MM.1S (cell line): ENCODE results near the gene TEX101.

Source experiments
- DNase-seq: peaks from one replicate; pipeline ENCODE4 v3.0.0-alpha.2; 2015
- H2AFZ ChIP-seq: fragments of 300-600 bp; sonication (generic); 2 replicates; pipeline ENCODE4 v1.6.0; 2016; ENCODE audit warnings: antibody characterized with exemption, low read length
- H3F3A ChIP-seq: fragments of 300-600 bp; sonication (generic); 2 replicates; pipeline ENCODE4 v1.6.1; 2016; ENCODE audit warnings: mild to moderate bottlenecking, antibody characterized with exemption, low read length, moderate library complexity, mixed read lengths; ENCODE audit not compliant: insufficient read depth
- H3K27ac ChIP-seq: fragments of 300-600 bp; sonication (generic); 2 replicates; pipeline ENCODE4 v1.5.1; 2016; ENCODE audit warnings: mild to moderate bottlenecking, low read length
- H3K27me3 ChIP-seq: fragments of 300-600 bp; sonication (generic); replicated peaks from 2 replicates; pipeline ENCODE4 v1.6.0; 2016; ENCODE audit warnings: low read length; ENCODE audit not compliant: insufficient read depth
- H3K36me3 ChIP-seq: fragments of 300-600 bp; sonication (generic); replicated peaks from 2 replicates; pipeline ENCODE4 v1.6.1; 2016; ENCODE audit warnings: mild to moderate bottlenecking, low read length, mixed read lengths; ENCODE audit not compliant: insufficient read depth
- H3K4me1 ChIP-seq: fragments of 300-600 bp; sonication (generic); 2 replicates; pipeline ENCODE4 v1.6.1; 2016; ENCODE audit warnings: low read length, mixed read lengths
- H3K4me2 ChIP-seq: fragments of 300-600 bp; sonication (generic); 2 replicates; pipeline ENCODE4 v1.6.0; 2016; ENCODE audit warnings: low read depth, low read length
- H3K4me3 ChIP-seq: fragments of 300-600 bp; sonication (generic); 2 replicates; pipeline ENCODE4 v1.5.1; 2016; ENCODE audit warnings: low read length, mixed read lengths
- H3K79me2 ChIP-seq: fragments of 300-600 bp; sonication (generic); 2 replicates; pipeline ENCODE4 v1.6.1; 2016; ENCODE audit warnings: mixed run types, low read length, mixed read lengths
- H3K9ac ChIP-seq: fragments of 300-600 bp; sonication (generic); 2 replicates; pipeline ENCODE4 v1.6.1; 2016; ENCODE audit warnings: low read length, mixed read lengths
- H3K9me2 ChIP-seq: fragments of 300-600 bp; sonication (generic); replicated peaks from 2 replicates; pipeline ENCODE4 v1.6.1; 2016; ENCODE audit warnings: mild to moderate bottlenecking, low read length, mixed read lengths; ENCODE audit not compliant: insufficient read depth
- H3K9me3 ChIP-seq: fragments of 300-600 bp; sonication (generic); replicated peaks from 2 replicates; pipeline ENCODE4 v1.6.1; 2016; ENCODE audit warnings: mild to moderate bottlenecking, low read length, mixed read lengths; ENCODE audit not compliant: insufficient read depth
- H4K20me1 ChIP-seq: fragments of 300-600 bp; sonication (generic); 2 replicates; pipeline ENCODE4 v1.6.1; 2016; ENCODE audit warnings: mild to moderate bottlenecking, low read length, moderate library complexity, mixed read lengths; ENCODE audit not compliant: insufficient read depth
- EZH2 ChIP-seq: fragments of 300-600 bp; sonication (generic); optimal IDR thresholded peaks from 2 replicates; pipeline ENCODE3; 2017; ENCODE audit warnings: low read depth, mild to moderate bottlenecking, antibody characterized with exemption, low read length, mixed read lengths
- EZH2phosphoT487 ChIP-seq: fragments of 300-600 bp; sonication (generic); IDR thresholded peaks from 2 replicates; pipeline ENCODE4 v1.6.1; 2018; ENCODE audit warnings: antibody characterized with exemption, low read length
- TF ChIP-seq, protein P1 (sequence below): fragments of 300-600 bp; sonication (generic); IDR thresholded peaks from 2 replicates; pipeline ENCODE4 v1.5.1; 2016; ENCODE audit warnings: antibody characterized with exemption, low read length, mixed read lengths

The TEX101 gene

DNA sequence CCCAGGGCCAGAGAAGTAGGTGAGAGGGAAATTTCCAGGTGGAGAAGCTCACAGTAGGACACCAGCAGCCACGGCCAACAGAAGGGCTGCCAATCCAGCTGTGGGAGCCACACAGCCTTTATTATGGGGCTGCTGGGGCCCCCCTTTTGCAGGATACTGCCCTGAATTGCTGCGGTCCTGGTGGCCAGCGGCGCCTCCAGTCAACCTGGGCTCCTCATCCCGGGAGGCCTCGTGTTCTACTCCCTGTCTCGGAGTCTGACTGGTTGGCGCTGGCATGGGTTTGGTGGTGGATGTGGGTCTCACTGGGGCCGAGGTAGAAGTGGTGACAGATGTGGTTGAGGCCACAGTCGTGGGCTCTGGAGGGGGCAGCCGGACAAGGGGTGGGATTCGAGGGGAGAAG is 46.6 kb downstream of the TEX101 start:
- Histone ChIP-seq H2AFZ (no peak overlapping the region), H3K79me2 (no peaks in the 10 kb centered on the region), H3K27me3 (peaks cover 27% of the 10 kb centered on the region), H3K4me2 (no peak overlapping the region), H3K4me3 (no peak overlapping the region), H3K27ac (no peak overlapping the region), H3K36me3 (no peaks in the 10 kb centered on the region), H4K20me1 (no peaks in the 10 kb centered on the region), H3K9me3 (no peaks in the 10 kb centered on the region), H3F3A (no peaks in the 10 kb centered on the region), H3K9ac (no peak overlapping the region), H3K4me1 (peaks cover 8% of the 10 kb centered on the region; the same call in 1 of the 2 replicates), H3K9me2 (no peaks in the 10 kb centered on the region)
- no peak for DNase-seq
- TF ChIP-seq EZH2 (no peak), EZH2phosphoT487 (no peak)
- TF ChIP-seq, protein P1, sequence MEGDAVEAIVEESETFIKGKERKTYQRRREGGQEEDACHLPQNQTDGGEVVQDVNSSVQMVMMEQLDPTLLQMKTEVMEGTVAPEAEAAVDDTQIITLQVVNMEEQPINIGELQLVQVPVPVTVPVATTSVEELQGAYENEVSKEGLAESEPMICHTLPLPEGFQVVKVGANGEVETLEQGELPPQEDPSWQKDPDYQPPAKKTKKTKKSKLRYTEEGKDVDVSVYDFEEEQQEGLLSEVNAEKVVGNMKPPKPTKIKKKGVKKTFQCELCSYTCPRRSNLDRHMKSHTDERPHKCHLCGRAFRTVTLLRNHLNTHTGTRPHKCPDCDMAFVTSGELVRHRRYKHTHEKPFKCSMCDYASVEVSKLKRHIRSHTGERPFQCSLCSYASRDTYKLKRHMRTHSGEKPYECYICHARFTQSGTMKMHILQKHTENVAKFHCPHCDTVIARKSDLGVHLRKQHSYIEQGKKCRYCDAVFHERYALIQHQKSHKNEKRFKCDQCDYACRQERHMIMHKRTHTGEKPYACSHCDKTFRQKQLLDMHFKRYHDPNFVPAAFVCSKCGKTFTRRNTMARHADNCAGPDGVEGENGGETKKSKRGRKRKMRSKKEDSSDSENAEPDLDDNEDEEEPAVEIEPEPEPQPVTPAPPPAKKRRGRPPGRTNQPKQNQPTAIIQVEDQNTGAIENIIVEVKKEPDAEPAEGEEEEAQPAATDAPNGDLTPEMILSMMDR: no peak

DNA sequence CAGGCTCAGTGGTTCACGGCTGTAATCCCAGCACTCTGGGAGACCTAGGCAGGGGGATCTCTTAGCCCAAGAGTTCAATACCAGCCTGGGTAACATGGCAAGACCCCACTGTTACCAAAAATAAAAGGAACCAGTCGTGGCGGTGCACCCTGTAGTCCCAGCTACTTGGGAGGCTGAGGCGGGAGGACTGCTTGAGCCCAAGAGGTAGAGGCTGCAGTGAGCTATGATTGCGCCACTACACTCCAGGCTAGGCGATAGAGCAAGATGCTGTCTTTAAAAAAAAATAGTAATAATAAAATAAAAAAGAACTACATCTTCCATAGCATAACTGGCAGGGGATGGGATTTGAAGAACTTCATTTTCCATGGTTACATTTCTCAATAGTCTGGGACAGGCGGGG is 47.7 kb downstream of the TEX101 start:
- no peaks in the 10 kb centered on the region for H4K20me1 ChIP-seq
- H3K4me1 ChIP-seq: peaks cover 8% of the 10 kb centered on the region; the same call in 1 of the 2 replicates
- no peak for DNase-seq
- H3K79me2 ChIP-seq: no peaks in the 10 kb centered on the region
- no peak overlapping the region for H2AFZ ChIP-seq
- H3K4me3 ChIP-seq: no peak overlapping the region
- H3K27me3 ChIP-seq: peaks cover 27% of the 10 kb centered on the region
- H3F3A ChIP-seq: no peaks in the 10 kb centered on the region
- TF ChIP-seq, protein P1: no peak
- no peak for TF ChIP-seq EZH2
- no peak for TF ChIP-seq EZH2phosphoT487
- no peak overlapping the region for H3K9ac ChIP-seq
- H3K4me2 ChIP-seq: no peak overlapping the region
- H3K9me2 ChIP-seq: no peaks in the 10 kb centered on the region
- no peaks in the 10 kb centered on the region for H3K9me3 ChIP-seq
- no peak overlapping the region for H3K27ac ChIP-seq
- no peaks in the 10 kb centered on the region for H3K36me3 ChIP-seq

DNA sequence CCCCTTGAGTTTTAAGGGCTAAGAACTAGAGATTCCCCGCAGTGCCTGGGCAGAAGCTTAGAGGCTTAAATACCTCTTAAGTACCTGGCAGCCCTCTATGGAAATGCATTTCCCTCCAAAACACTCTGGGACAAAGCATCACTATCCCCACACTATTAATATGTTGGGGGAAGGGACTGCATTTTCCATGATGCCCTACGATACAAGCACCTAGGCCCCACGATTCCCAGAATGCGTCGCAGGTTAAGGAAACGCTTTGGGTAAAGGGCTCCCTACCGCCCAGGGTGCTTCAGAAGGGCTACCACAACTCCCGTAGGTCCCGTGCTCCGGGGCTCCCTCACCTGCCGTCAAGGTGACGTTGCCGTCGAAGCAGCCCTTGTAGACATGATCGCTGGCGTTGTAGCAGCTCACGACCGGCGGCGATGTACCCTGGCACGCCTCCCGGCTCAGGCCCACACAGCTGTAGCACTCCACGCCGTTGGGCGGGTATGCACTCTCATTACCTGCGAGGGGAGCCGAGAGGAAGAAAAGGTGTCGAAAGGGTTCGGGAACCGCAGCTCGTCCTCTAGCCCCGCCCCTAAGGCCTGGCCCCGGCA is 48.2 kb downstream of the TEX101 start:
- DNase-seq: no peak
- Histone ChIP-seq H3K4me3 (peak overlapping the region; percentile 44), H3K4me2 (peak overlapping the region; percentile 79), H3K79me2 (no peaks in the 10 kb centered on the region), H3K9me2 (no peaks in the 10 kb centered on the region), H3K9ac (no peak overlapping the region), H2AFZ (peak overlapping the region; percentile 70), H3F3A (no peaks in the 10 kb centered on the region), H3K9me3 (no peaks in the 10 kb centered on the region), H4K20me1 (no peaks in the 10 kb centered on the region), H3K27me3 (peaks cover 27% of the 10 kb centered on the region), H3K27ac (no peak overlapping the region), H3K36me3 (no peaks in the 10 kb centered on the region), H3K4me1 (peaks cover 8% of the 10 kb centered on the region; the same call in 1 of the 2 replicates)
- TF ChIP-seq, protein P1: no peak
- no peak for TF ChIP-seq EZH2phosphoT487
- TF ChIP-seq EZH2: no peak
